IMR-90 (cell line): ENCODE results near the gene DHX29. TPM values are rescaled to one million over a fixed set of nuclear protein-coding genes. Genes with fewer than 3 reads are reported as not detected.
"Not testable (repeated sequence)": the region's sequence is repeated elsewhere in the genome, so short reads cannot be mapped to it uniquely, and the experiment has no call there.

Experiments
- ATAC-seq: fragments of 200-7000 bp; cut with Tn5 transposase; 2 replicates; pipeline ENCODE4 v1.9.1; 2020; ENCODE audit warnings: low read depth, mild to moderate bottlenecking, moderate library complexity
- BruUV-seq: library from RNA; stranded (reverse); fragments of 400-500 nt; replicated peaks from 2 replicates; lab custom pipeline; 2021; lab: Mats Ljungman, UMichigan
- CTCF ChIA-PET: fragments of 300-600 bp; formaldehyde crosslinking; extraction: SDS; loops from one replicate; lab custom pipeline; 2021; ENCODE audit warnings: antibody characterized with exemption; lab: Yijun Ruan, JAX
- POLR2A ChIA-PET: fragments of 300-600 bp; sonication (Branson Sonifier 250); formaldehyde crosslinking; loops from one replicate; lab custom pipeline; 2022; ENCODE audit warnings: antibody characterized with exemption; ENCODE audit not compliant: unreplicated experiment; lab: Charles Lee
- DNase-seq: peaks from one replicate; pipeline ENCODE4 v3.0.0; 2013
- H2AFZ ChIP-seq: replicated peaks from 2 replicates; pipeline ENCODE3; 2013; ENCODE audit warnings: low read length, mild to moderate bottlenecking; ENCODE audit not compliant: poor library complexity
- H2AK5ac ChIP-seq: 2 replicates; pipeline ENCODE4 v1.6.1; 2013; ENCODE audit warnings: low read depth, low read length, inconsistent platforms
- H2AK9ac ChIP-seq: replicated peaks from 2 replicates; pipeline ENCODE3; 2013; ENCODE audit warnings: mild to moderate bottlenecking, low read depth, low read length, moderate library complexity; ENCODE audit not compliant: poor library complexity
- H2BK120ac ChIP-seq: 2 replicates; pipeline ENCODE4 v1.6.1; 2013; ENCODE audit warnings: low read depth, low read length, inconsistent platforms
- H2BK15ac ChIP-seq: 3 replicates; pipeline ENCODE4 v1.6.1; 2013; ENCODE audit warnings: low read depth, low read length, inconsistent platforms
- H2BK20ac ChIP-seq: 2 replicates; pipeline ENCODE4 v1.6.1; 2013; ENCODE audit warnings: low read depth, mild to moderate bottlenecking, inconsistent platforms, low read length, moderate library complexity
- H2BK5ac ChIP-seq: 2 replicates; pipeline ENCODE4 v1.6.1; 2013; ENCODE audit warnings: mild to moderate bottlenecking, low read depth, low read length, inconsistent platforms; ENCODE audit not compliant: poor library complexity, severe bottlenecking
- H3K14ac ChIP-seq: replicated peaks from 2 replicates; pipeline ENCODE4 v1.6.1; 2013; ENCODE audit warnings: low read depth, low read length, inconsistent platforms
- H3K18ac ChIP-seq: 2 replicates; pipeline ENCODE4 v1.6.1; 2013; ENCODE audit warnings: low read depth, low read length, control low read depth
- H3K23ac ChIP-seq: 2 replicates; pipeline ENCODE4 v1.6.1; 2013; ENCODE audit warnings: low read depth, low read length, inconsistent platforms
- H3K27ac ChIP-seq: 2 replicates; pipeline ENCODE4 v1.5.1; 2013; ENCODE audit warnings: mild to moderate bottlenecking, control low read depth, low read length; ENCODE audit not compliant: insufficient read depth
- H3K27me3 ChIP-seq: 2 replicates; pipeline ENCODE4 v1.6.1; 2013; ENCODE audit warnings: low read length; ENCODE audit not compliant: control insufficient read depth, insufficient read depth
- H3K36me3 ChIP-seq: 2 replicates; pipeline ENCODE4 v1.6.1; 2013; ENCODE audit warnings: low read length, mixed read lengths; ENCODE audit not compliant: control insufficient read depth, insufficient read depth
- H3K4ac ChIP-seq: 2 replicates; pipeline ENCODE4 v1.6.1; 2013; ENCODE audit warnings: low read depth, low read length, inconsistent platforms
- H3K4me1 ChIP-seq: 2 replicates; pipeline ENCODE4 v1.6.1; 2013; ENCODE audit warnings: low read length, mixed read lengths; ENCODE audit not compliant: control insufficient read depth, insufficient read depth
- H3K4me2 ChIP-seq: 2 replicates; pipeline ENCODE4 v1.6.1; 2013; ENCODE audit warnings: low read depth, mild to moderate bottlenecking, control low read depth, low read length, moderate library complexity
- H3K4me3 ChIP-seq: 2 replicates; pipeline ENCODE4 v1.5.1; 2013; ENCODE audit warnings: low read depth, mild to moderate bottlenecking, control low read depth, low read length, moderate library complexity; ENCODE audit not compliant: insufficient read depth
- H3K56ac ChIP-seq: 2 replicates; pipeline ENCODE4 v1.6.1; 2013; ENCODE audit warnings: low read length, inconsistent platforms; ENCODE audit not compliant: insufficient read depth; ENCODE audit errors: extremely low read depth
- H3K79me1 ChIP-seq, 2 experiments: 2 replicates each; pipeline ENCODE4 v1.6.1; 2013; ENCODE audit warnings: low read length in 2 of 2, inconsistent platforms in 1 of 2, low read depth in 1 of 2
- H3K9ac ChIP-seq: 2 replicates; pipeline ENCODE4 v1.6.1; 2013; ENCODE audit warnings: low read depth, low read length, control low read depth
- H3K9me1 ChIP-seq: 2 replicates; pipeline ENCODE4 v1.6.1; 2013; ENCODE audit warnings: low read length, inconsistent platforms; ENCODE audit not compliant: insufficient read depth
- H3K9me3 ChIP-seq: 2 replicates; pipeline ENCODE4 v1.6.1; 2013; ENCODE audit warnings: low read length; ENCODE audit not compliant: control insufficient read depth, insufficient read depth
- H4K20me1 ChIP-seq: 2 replicates; pipeline ENCODE4 v1.6.1; 2013; ENCODE audit warnings: low read length, inconsistent platforms; ENCODE audit not compliant: insufficient read depth
- H4K5ac ChIP-seq: 2 replicates; pipeline ENCODE4 v1.6.1; 2013; ENCODE audit warnings: mild to moderate bottlenecking, low read depth, low read length, control low read depth
- H4K8ac ChIP-seq, 2 experiments: 2 replicates each; pipeline ENCODE4 v1.6.1; 2013; ENCODE audit warnings: low read depth in 2 of 2, low read length in 2 of 2, control low read depth in 1 of 2, inconsistent platforms in 1 of 2
- H4K91ac ChIP-seq: 2 replicates; pipeline ENCODE4 v1.6.1; 2013; ENCODE audit warnings: low read depth, low read length, inconsistent platforms; ENCODE audit not compliant: insufficient read depth
- WGBS, 2 experiments: methylation state at CpG; one replicate each; pipeline versions ENCODE4 v1.1.5 to v1.1.7; 2013; ENCODE audit warnings: missing lambda C conversion rate in 2 of 2; ENCODE audit not compliant: insufficient read length in 1 of 2; ENCODE audit errors: extremely low coverage in 2 of 2; 5-methylcytosine and 5-hydroxymethylcytosine counted together
- dilution Hi-C: fragments of 300-500 bp; cut with HindIII; formaldehyde crosslinking; loops from one replicate; pipeline ENCODE4 v1.14.3; 2018; ENCODE audit warnings: low sequenced_read_pairs; ENCODE audit not compliant: unreplicated experiment
- in situ Hi-C: fragments of 300-500 bp; cut with MboI; formaldehyde crosslinking; loops from 3 replicates; pipeline ENCODE4 v1.14.3; 2019; ENCODE audit warnings: low sequenced_read_pairs, inconsistent platforms, mixed read lengths
- intact Hi-C: fragments of 100-400 bp; cut with micrococcal nuclease; formaldehyde crosslinking; loops from 2 replicates; pipeline ENCODE4 v1.10.0; 2022
- polyA plus RNA-seq, 3 experiments: library from polyadenylated mRNA; depleted of rRNA; stranded (reverse); fragments of >200 nt; gene quantifications; 2 replicates each; pipeline ENCODE4 v1.2.3, GENCODE V29; 2012; ENCODE audit warnings: low replicate concordance in 1 of 3
- total RNA-seq: library from RNA; depleted of rRNA; stranded (reverse); fragments of >200 nt; gene quantifications from 2 replicates; pipeline ENCODE4 v1.2.3, GENCODE V29; 2012

Gene DHX29
- total and polyA plus RNA-seq, 2 of the 4 experiments (the other 2 are of a cell fraction), result 9.5 to 25.6 TPM

- H3K9me1 ChIP-seq, H3K9ac ChIP-seq, H3K18ac ChIP-seq, H2BK120ac ChIP-seq, H2AK9ac ChIP-seq, H3K4me2 ChIP-seq, H2BK5ac ChIP-seq, H4K91ac ChIP-seq, H3K14ac ChIP-seq, H3K23ac ChIP-seq, H2BK15ac ChIP-seq, BruUV-seq, H3K4ac ChIP-seq, ATAC-seq, H3K36me3 ChIP-seq, H2AK5ac ChIP-seq, in situ Hi-C loops, H3K4me1 ChIP-seq, H3K9me3 ChIP-seq, dilution Hi-C loops, H3K4me3 ChIP-seq, H3K27me3 ChIP-seq, H4K5ac ChIP-seq, H4K8ac ChIP-seq, H3K27ac ChIP-seq, H3K56ac ChIP-seq, H2AFZ ChIP-seq, H2BK20ac ChIP-seq, intact Hi-C loops, DNase-seq, CTCF ChIA-PET: not testable (repeated sequence)
- WGBS, 2 experiments, result no CpG with 5 or more reads among the region's 4 CpGs
- POLR2A ChIA-PET, result interaction anchor here (0.6 kb wide), 1 partner anchor 11 kb away, joined by 5 read pairs; the partner anchor contains the start of gene DHX29
- Histone ChIP-seq H4K20me1 (peaks cover 25% of the 10 kb centered on the region), H3K79me1 (peaks cover 20 to 60% of the 10 kb centered on the region in 2 experiments)
These were observed 10.7 kb upstream of the DHX29 start for GRCh38 chr5:55318237-55318636.
